Stimulated activated CD4-positive, alpha-beta T cell treated with anti-CD3 and anti-CD28 coated beads, Interleukin-12 subunit alpha, Interleukin-12 subunit beta, amount 100 ng/mL, for 48 hours (primary cell): ENCODE data around the gene SLC12A6.
"Not testable (repeated sequence)": the region's sequence is repeated elsewhere in the genome, so short reads cannot be mapped to it uniquely, and the experiment has no call there.

Experiments
- DNase-seq, 3 donors: peaks; one replicate each; pipeline ENCODE4 v3.0.0-alpha.2; 2020; ENCODE audit warnings: low read depth in 2 of 3, low spot score in 1 of 3

Gene SLC12A6

DNA sequence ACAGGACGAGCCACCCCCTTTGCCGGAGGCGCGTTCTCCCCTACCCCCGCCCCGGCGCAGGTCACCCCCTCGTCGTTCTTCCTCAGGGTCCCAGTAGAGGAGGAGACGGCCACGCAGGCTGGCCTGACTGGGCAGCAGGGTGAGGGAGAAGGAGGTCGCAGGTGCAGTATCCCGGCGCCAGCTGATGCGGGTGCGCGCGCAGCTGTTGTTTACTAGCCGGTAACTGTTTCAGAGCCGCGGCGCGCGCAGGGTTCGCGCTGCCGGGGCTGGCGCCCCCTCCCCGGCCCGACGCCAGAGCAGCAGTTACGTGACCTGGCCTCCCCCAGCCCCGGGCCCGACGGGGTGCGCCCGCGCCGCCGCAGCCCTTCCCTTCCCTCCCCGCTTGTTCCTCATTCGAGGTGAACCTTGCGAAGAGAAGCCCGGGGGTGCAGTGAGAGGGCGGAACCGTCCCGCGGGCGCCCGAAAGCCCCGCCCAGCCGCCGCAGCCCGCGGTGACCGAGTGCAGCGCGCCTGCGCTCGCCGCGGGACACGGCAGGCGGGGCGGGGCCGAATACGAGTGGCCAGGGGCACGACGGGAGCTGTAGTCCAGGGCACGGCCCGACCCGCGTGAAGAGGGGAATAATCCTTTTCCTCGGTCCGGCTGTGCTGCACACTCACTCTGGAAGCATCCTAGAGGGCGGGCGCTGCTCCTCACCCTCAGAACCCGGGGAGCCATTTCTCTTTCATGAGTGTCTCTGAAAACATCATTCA, at the start of gene SLC12A6:
SLC12A6 (minus strand) TSS at position 225 of the 750 bp plus-strand sequence. CDS start 1,101 bp downstream, outside the sequence.
- DNase-seq, result peak; percentile 78 to 89 (median 83)

DNA sequence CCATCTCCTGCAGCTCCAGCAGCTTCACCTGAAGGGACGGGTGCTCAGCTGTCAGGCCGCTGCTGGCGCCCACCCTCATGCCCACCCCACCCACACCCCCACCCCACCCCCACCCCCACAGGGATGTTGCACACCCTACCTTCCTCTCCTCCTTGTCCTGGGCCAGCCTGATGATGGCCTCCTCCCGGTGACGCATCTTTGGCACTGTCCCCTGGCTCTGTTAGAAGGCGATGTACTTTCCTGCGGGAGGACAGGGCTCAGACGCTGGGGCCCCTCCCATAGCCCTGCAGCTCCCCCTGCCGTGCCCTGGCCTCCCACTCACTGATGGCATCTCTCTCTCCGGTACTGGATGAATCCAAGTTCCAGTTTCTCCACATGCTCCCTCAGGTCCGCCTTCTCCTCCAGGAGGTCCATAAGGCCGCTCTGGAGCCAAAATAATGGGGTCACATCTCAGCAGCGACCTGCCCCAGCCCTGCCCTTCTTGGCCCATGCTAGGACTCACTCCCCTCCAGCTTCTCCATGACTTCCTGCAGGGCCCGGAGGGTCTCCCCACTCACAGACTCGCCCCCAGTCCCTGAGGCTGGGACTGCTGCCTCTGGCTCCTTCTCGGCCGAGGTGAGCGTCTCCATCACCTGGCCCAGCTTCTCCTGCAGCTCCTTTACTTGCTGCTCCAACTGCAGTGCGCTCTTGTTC, 44.4 kb upstream of the SLC12A6 start:
- DNase-seq, result not testable (repeated sequence)

DNA sequence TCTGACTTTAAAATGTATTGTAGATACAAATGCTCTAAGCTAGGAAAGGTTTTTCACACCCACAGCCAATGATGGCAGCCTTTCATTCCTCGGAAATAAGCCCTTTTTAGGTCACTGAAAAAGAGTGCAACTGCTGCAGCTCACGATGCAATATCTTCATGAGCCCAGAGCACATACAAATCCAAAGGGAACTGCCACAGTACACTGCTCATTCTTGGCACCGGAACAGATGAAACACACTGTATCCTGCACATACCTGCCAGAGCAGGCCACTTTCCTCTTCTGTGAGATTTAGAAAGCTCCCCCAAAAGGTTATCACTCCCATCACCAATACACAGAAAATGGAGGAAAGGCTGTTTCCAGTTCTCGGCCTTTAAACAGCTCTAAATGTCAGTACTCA, 42.9 kb upstream of the SLC12A6 start:
- not testable (repeated sequence) for DNase-seq

DNA sequence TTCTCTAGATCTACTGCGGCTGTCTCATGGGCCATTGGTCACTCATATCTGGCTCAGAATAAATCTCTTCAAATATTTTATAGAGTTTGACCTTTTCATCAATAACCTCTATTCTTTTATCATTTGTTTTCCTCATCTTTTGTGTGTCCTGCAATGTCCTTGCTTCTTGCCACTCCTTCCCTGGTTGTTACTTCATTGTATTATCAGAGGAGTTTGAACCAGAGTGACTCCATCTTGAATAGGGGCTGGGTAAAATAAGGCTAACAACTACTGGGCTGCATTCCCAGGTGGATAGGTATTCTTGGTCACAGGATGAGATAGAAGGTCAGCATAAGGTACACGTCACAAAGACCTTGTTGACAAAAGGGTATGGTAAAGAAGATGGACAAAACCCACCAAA, 39.3 kb upstream of the SLC12A6 start:
- no peak for DNase-seq

DNA sequence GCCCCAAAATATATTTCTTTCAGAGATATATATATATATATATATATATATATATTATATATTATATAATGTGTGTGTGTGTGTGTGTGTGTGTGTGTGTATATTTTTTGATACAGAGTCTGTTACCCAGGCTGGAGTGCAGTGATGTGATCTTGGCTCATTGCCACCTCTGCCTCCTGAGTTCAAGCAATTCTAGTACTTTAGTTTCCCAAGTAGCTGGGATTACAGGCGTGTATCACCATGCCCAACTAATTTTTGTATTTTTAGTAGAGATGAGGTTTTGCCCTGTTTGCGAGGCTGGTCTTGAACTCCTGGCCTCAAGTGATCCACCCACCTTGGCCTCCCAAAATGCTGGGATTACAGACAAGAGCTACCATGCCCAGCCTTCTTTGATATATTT, 38.0 kb upstream of the SLC12A6 start:
- not testable (repeated sequence) for DNase-seq

DNA sequence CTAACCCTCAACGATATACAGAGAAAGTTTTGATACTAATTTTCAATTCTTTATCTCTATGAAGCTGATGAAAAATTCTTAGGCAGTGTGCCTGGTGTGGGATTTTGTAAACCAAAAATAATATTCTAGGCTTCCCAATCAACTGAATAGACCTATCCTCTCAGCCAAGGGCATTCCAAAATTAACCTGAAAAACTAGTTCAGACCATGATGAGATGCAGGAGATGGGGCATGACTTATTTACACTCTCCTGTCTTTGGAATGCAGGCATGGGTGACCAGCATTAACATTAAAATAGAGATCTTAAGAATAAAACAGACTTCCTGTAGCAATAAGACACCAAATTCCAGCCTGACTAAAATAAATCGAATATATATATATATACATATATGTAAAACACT, 37.2 kb upstream of the SLC12A6 start:
- DNase-seq, result no peak

DNA sequence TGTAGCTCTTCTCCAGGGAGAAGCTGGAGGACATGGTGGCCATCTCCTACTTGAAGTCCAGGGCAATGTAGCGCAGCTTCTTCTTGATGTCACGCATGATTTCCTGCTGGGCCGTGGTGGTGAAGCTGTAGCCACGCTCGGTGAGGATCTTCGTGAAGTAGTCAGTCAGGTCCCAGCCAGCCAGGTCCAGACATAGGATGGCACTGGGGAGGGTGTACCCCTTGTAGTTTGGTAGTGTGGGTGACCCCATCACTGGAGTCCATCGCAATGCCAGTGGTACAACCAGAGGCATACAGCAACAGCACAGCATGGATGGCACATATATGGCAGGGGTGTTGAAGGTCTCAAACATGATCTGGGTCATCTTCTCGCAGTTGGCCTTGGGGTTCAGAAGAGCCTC, 36.4 kb upstream of the SLC12A6 start:
- no peak for DNase-seq

DNA sequence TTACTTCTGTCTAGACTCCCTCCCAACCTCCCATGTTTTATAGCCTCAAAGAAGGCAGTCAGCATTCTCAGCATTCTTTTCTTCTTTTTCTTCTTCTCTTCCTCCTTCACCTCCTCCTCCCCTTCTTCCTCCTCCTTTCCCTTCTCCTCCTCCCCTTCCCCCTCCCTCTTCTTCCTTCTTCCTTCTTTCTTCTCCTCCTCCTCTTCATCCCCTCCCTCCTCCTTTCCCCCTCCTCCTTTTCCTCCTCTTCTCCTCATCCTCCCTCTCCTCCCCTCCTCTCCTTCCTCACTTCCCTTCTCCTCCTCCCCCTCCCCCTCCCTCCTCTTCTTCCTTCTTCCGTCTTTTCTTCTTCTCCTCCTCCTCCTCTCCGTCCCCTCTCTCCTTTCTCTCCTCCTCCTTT, 33.1 kb upstream of the SLC12A6 start:
- no peak for DNase-seq

DNA sequence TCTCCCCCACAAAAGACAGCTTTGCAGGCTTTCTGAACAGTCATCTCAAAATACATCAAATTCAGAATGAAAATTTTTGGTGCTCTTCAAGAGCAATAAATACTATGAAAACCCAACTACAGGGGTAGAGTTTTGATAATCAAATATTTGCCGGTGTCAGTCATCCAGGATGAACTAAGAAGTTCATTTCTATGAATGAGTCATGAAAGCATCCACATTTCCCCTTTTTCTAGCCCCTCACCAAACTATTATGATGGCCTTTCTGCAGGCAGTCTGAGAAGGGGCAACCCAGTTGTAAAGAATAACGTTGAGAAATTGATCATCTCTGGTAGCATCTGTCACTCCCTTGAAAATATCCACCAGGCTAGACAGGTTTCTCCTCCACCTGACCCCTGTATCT, 32.5 kb upstream of the SLC12A6 start:
- no peak for DNase-seq

DNA sequence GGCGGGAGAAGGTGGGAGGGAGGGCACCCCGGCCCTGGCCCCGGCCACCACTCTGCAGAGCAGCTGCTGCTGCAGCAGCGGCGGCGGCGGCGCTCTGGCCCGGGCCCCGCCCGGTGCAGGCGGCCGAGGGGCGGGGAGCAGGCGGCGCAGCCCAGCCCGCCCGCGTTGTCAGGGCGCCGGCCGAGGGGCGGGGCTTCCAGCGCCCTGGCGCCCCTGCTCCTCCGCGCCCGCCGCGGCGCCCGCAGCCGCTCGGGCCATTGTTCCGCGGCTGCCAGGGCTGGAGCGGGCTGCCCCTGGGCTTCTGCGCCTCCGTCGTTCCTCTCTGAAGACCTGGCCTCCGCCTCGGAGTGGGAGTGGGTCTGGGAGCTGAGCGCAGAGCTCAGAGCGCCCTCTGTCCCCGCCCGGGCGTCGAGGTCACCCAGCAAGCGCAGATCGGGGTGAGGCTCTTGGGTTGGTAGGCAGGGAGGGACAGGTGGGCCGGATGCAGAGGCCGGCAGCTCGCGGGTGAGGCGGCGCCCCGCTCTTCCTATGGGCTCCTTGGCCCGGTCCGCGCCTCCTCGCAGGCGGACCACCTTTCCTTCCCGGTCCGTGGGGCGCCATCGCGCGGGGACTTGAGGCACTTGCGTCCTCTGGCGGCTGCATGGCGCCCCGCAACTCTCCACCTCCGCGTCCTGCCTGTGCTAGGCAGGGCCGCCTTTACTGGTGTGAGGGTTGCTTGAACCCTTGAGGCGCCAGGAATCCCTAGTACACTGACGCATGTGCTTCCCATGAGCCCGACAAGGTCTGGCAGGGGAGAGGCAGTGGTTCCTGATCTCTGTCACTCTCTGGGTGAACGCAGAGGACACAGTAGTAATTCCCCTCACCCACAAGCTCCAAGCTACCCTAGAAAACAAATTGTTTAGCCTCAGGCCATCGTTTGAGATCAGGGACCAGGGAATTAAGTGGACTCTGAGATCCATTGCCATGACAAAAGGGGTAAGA, 29.8 kb upstream of the SLC12A6 start, which contains the start of gene LPCAT4:
LPCAT4 (minus strand) TSS at position 96 of the 981 bp plus-strand sequence. CDS start 96 bp downstream, outside the sequence.
- DNase-seq, result peak; percentile 78 to 86 (median 81)

DNA sequence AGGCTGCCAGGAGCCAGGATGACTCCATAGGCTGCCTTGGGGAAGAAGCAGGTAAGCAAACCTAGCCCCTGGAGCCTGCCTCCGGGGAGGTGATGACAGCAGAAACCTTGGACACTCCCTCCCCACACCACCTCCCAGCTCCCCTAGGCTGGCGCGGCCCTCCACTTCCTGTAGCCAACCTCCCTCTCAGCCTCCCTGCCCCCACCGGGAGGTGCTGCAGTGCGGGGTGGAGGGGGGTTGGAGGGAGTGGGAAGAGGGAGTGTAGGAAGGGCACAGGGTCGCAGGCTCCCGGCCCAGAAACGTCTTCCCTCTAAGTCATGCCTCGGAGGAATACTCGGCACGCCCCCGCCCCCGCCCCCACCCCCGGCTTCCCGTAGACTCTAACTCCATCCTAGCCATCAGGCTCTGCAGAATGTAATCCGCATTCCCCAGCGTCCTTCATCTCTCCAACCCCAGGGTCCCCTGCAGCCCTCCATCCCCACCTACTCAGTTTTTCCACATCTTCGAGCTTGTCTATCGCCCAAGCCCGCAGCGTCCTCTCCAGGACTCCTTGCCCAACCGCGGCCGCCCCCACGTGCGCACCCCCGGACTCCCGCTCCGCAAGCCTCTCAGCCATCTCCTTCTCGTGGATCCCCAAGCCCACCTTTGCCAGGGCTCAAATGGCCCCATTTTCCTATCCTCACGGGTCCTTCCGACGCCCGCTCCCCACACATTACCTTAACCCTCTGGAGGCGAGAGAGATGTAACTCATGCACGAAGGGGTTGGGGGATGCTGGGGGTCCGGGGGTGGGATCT, 28.9 kb upstream of the SLC12A6 start:
- DNase-seq, result peak in 2 of 3 donors; percentile 11 to 37

DNA sequence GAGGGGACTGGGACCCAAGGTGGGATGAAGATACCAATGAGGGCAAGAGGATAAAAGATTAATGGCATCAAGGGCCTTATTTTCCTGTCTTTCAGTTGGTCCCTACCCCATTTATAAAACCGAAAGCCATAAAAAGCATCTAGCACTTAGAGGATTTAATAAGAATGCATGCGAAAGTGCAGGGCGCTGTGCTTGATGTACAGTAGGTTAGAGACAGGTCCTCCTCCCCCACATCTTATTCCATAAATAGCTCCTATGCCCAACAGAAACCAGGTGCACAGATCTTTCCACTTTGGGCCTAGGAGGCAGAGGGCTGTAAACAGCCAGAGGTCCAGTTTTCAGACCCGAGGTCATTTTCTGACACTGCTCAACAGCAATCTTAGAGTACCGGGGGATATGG, 28.3 kb upstream of the SLC12A6 start:
- no peak for DNase-seq

DNA sequence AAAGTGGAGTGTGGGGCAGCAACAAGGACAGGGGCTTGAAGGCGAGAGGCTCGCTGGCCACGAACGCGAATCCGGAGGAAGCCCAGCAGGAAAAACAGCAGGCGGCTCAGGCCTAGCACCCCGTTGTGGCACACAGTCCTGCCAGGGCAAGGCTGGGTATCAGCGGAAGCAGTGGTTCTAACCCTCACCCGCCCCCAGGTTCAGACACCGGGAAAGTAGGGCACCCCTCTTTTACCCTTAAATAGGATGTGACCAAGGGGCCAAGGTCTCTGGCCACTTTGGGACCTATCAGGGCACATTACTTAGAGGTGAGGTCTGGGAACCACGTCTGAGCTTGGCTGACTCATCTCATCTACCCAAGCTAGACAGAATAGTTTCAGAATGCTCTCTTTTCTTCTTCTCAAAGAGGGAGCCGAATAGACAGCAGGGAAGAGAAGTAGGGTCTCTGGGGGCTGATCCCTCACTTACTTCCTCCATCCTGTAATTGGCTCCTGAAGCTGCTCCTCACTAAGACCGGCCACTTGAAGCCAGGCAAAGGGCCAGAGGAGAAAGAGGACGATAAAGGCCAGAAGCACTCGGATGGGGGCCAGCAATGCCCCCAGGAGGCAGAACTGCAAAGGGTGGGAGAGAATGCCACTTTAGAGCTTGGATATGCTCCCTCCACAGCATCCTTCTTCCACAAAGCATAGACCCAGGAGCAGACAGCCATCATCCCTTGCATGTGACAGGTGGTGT, 27.7 kb upstream of the SLC12A6 start:
- no peak for DNase-seq

DNA sequence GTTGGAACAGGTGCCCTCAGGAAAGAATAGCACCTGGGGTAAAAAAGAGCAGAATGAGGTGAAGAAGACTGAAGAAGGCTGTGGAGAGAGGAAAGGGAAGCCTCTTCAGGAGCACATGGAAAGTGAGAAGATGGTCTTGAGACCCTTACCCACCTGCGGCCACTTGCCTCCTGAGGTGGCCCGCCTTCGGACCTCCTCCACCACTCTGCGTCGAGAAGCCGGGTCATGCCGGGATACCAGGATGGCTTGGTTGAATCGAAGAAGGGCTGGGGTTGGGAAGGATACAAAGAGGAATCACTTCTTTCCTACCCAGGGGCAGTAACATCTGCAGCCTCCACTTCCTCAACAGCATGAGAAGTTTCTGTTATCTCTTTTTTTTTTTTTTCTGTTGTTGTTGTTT, 26.5 kb upstream of the SLC12A6 start:
- DNase-seq, result no peak

DNA sequence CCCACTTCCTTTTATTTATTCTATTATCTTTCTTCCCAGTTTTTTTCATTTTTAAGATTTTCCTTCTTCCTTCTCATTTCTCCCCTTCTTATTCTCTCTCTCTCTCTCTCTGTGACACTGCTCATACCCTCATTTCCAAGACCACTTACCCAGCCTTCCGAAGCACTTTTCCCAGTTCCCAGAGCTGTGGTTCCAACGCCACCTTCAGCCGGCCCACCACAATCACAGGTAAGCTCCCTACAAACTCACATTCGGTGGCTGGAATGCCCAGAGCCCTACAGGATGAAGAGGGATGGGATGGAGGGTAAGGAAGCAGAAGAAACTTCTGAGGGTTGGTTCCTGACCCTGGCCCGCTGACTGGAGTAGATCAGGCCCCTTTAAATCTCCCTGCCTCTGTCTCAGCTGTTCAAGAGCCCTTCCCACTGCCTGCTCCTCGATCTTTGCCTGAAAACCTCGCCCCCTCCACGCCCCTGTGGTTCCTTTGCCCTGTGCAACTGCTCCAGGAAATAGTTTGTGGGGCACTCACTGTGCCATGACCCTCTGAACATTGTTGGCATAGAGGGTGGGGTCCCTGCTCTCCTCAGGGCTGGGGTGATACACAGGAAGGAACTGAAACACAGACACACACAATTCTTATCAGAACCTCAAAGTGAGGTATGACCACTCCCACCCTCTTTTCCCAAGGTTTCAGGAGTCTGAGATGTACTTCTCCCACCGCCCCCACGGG, 24.6 kb upstream of the SLC12A6 start:
- DNase-seq, result no peak

DNA sequence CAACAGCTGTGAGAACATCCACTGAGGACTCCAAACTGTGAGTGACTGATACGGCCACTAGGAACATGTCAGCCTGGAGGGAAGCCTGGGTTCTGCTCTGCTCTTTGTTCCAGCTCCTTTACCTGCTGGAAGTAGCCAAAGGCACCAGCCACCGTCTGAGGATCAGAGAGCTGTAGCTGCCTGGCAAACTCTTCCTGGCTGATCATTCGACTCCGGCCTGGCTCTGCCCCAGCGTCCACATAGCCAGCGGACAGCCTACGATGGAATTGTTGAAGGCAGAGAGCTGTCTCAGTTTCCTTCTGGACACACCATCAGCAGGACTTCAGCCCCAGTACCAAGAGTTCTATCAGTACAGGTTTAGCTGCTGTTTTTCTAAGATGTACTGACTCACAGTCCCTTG, 23.7 kb upstream of the SLC12A6 start:
- DNase-seq, result no peak

DNA sequence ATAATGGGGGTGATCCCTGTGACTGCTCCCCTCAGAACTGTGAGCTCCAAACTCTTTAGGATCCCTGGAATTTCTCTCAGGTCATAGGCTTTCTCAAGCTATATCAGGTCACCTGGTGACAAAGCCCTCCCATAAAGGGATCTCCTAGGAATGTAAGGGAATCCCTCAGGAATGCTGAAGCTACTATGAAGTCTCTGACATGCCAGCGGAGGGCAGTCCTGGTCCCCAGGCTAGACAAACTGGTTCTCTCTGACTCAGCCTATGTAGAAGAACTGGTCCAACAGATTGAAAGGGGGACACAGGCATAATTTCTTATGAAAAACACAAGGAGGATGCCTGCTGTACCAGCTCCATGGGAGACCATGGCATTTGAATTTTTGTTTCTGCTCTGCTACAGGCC, 22.7 kb upstream of the SLC12A6 start:
- no peak for DNase-seq

DNA sequence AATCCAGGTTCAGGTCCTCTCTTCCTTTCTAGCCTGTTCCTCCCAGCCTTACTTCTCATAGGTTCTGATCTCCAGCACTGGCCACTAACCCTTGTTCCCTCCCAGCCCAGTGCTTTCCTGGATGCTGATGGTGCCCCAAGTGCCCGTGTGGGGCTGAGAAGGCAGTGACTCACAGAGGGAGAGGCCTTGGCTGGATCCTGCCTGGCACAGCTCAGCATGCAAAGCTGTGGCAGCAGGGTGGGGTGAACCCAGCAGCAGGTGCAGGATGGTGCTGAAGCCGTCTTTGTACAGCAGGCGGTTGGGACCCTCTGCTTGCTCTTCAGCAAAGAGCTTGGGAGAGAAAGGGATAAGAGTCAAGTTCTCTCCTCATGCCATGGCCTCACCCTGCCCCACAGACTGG, 21.8 kb upstream of the SLC12A6 start:
- no peak for DNase-seq

DNA sequence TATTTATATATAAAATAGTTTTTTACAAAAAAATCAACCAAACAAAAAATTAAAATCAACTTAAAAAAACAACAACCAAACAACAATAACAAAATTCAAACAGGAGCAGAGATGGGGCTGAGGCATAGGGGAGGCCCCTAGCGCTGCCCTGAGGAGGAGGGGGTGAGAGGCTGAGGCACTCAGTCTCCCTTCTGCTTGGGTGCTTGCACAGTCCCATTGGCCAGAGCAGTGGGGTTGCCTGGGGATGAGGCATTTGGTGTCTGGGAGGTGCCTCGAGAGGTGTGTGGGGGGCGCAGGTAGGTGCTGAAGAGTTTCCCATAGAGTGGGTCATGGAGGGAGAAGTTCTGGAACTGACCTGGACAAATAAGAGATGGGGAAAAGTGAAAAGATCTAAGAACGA, 21.4 kb upstream of the SLC12A6 start:
- DNase-seq, result no peak
